Measurements from ENCODE around the gene BLM. TPM values are rescaled to one million over a fixed set of nuclear protein-coding genes. Genes with fewer than 3 reads are reported as not detected.

The BLM gene
- total RNA-seq, 1 experiment from 2014 or later: 40.0 TPM

- H3K4me1 ChIP-seq (ENCODE audit: insufficient read depth, low read length, poor library complexity, severe bottlenecking): peaks cover 16% of the 10 kb centered on the region
- H3K27ac ChIP-seq (ENCODE audit: low read depth, low read length, poor library complexity, severe bottlenecking): no peak overlapping the region
- CTCF ChIA-PET: no interaction called here
- H3K36me3 ChIP-seq (ENCODE audit: insufficient read depth, low read length, poor library complexity, severe bottlenecking): no peaks in the 10 kb centered on the region
- no TSS peak for BruUV-seq (replicated peaks)
- TF ChIP-seq, protein P1, sequence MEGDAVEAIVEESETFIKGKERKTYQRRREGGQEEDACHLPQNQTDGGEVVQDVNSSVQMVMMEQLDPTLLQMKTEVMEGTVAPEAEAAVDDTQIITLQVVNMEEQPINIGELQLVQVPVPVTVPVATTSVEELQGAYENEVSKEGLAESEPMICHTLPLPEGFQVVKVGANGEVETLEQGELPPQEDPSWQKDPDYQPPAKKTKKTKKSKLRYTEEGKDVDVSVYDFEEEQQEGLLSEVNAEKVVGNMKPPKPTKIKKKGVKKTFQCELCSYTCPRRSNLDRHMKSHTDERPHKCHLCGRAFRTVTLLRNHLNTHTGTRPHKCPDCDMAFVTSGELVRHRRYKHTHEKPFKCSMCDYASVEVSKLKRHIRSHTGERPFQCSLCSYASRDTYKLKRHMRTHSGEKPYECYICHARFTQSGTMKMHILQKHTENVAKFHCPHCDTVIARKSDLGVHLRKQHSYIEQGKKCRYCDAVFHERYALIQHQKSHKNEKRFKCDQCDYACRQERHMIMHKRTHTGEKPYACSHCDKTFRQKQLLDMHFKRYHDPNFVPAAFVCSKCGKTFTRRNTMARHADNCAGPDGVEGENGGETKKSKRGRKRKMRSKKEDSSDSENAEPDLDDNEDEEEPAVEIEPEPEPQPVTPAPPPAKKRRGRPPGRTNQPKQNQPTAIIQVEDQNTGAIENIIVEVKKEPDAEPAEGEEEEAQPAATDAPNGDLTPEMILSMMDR (conservative IDR thresholded peaks at IDR 0.05; ENCODE audit: low read depth, low read length): no peak
- TF ChIP-seq EZH2 (IDR thresholded peaks at IDR 0.05; ENCODE audit: borderline replicate concordance, low read depth, low read length, poor library complexity, severe bottlenecking): no peak
- intact Hi-C loops (cut with micrococcal nuclease; ENCODE audit: unreplicated experiment): loop anchor here (2.0 kb wide), 1 partner anchor 33 kb away; no protein-coding TSS in a partner anchor
- POLR2A ChIA-PET (ENCODE audit: low non-redundant PET): no interaction called here
- DNase-seq (ENCODE audit: low spot score): no peak
- H3K27me3 ChIP-seq (replicated peaks; ENCODE audit: insufficient read depth, low read depth, low read length, poor library complexity): no peaks in the 10 kb centered on the region
- H3K4me3 ChIP-seq (ENCODE audit: low read depth, low read length, poor library complexity, severe bottlenecking): no peak overlapping the region
- no peaks in the 10 kb centered on the region for H3K9me3 ChIP-seq (ENCODE audit: low read depth, low read length, poor library complexity, severe bottlenecking)
These were observed 121.0 kb downstream of the BLM start for GRCh38 chr15:90838139-90838538.

GRCh38 chr15:90838544-90838943, 121.4 kb downstream of the BLM start:
- intact Hi-C loops (cut with micrococcal nuclease; ENCODE audit: unreplicated experiment): loop anchor here (2.0 kb wide), 1 partner anchor 32 kb away; no protein-coding TSS in a partner anchor
- no TSS peak for BruUV-seq (replicated peaks)
- Histone ChIP-seq H3K27me3 (replicated peaks; ENCODE audit: insufficient read depth, low read depth, low read length, poor library complexity) (no peaks in the 10 kb centered on the region), H3K9me3 (ENCODE audit: low read depth, low read length, poor library complexity, severe bottlenecking) (no peaks in the 10 kb centered on the region), H3K4me1 (ENCODE audit: insufficient read depth, low read length, poor library complexity, severe bottlenecking) (peaks cover 16% of the 10 kb centered on the region), H3K4me3 (ENCODE audit: low read depth, low read length, poor library complexity, severe bottlenecking) (no peak overlapping the region), H3K36me3 (ENCODE audit: insufficient read depth, low read length, poor library complexity, severe bottlenecking) (no peaks in the 10 kb centered on the region), H3K27ac (ENCODE audit: low read depth, low read length, poor library complexity, severe bottlenecking) (no peak overlapping the region)
- DNase-seq (ENCODE audit: low spot score): no peak
- POLR2A ChIA-PET (ENCODE audit: low non-redundant PET): no interaction called here
- no peak for TF ChIP-seq EZH2 (IDR thresholded peaks at IDR 0.05; ENCODE audit: borderline replicate concordance, low read depth, low read length, poor library complexity, severe bottlenecking)
- CTCF ChIA-PET: no interaction called here

DNA sequence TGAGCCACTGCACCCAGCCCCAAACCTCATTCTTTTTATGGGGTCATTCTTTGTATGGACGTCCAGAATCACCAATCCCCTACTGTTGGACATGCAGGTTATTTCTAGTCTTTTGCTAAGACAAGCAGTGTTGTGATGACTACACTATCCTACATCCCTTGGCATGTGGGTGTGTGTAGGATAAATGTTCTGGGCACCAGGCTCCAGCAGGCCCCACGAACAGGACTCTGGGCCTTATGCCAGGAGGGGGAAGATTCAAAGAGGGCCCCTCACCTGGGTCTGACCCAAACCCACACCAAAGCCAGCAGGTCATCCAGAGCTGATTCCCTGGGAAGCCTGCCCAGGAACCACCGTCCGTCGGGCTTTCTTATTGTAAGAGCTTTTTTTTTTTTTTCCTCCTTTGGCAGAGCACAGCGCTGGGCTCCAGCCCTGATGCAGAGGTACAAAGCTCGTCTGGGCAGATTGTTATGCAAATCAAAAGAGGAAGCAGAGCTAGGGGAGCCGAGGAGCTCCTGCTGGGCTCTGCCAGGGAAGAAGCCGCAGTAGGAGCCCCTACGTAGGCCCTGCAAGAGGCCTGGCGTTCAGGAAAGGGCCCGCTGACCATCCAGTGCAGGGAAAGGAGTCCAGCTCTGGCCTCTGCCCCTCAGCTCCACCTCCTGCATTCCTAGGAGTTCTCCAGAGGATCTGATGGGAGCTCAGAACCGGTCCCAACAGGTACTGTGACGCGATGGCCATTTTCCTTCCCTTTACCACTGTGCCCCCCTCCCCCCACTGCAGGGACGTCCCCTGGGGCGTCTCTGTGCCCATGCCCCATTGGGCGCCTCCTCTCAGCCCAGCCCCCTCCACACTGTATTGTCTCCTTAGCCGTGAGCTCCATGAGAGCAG, 122.3 kb downstream of the BLM start:
- Histone ChIP-seq H3K4me3 (ENCODE audit: low read depth, low read length, poor library complexity, severe bottlenecking) (peak overlapping the region; percentile 3), H3K36me3 (ENCODE audit: insufficient read depth, low read length, poor library complexity, severe bottlenecking) (no peaks in the 10 kb centered on the region), H3K9me3 (ENCODE audit: low read depth, low read length, poor library complexity, severe bottlenecking) (no peaks in the 10 kb centered on the region), H3K27ac (ENCODE audit: low read depth, low read length, poor library complexity, severe bottlenecking) (peak overlapping the region; percentile 51), H3K27me3 (replicated peaks; ENCODE audit: insufficient read depth, low read depth, low read length, poor library complexity) (no peaks in the 10 kb centered on the region), H3K4me1 (ENCODE audit: insufficient read depth, low read length, poor library complexity, severe bottlenecking) (peaks cover 16% of the 10 kb centered on the region)
- BruUV-seq (replicated peaks): no TSS peak
- DNase-seq (ENCODE audit: low spot score): peak; percentile 93
- CTCF ChIA-PET: interaction anchor here (0.5 to 1.1 kb wide), 3 partner anchors 56 to 163 kb away, joined by 3 to 4 read pairs (median 3); no protein-coding TSS in a partner anchor
- POLR2A ChIA-PET (ENCODE audit: low non-redundant PET): interaction anchor here (0.6 kb wide), 2 partner anchors 13 to 64 kb away, joined by 3 to 8 read pairs; partner anchors contain the start of gene MAN2A2
- no peak for TF ChIP-seq EZH2 (IDR thresholded peaks at IDR 0.05; ENCODE audit: borderline replicate concordance, low read depth, low read length, poor library complexity, severe bottlenecking)
- TF ChIP-seq, protein P1 (conservative IDR thresholded peaks at IDR 0.05; ENCODE audit: low read depth, low read length): no peak
- intact Hi-C loops (cut with micrococcal nuclease; ENCODE audit: unreplicated experiment): loop anchor here (2.0 kb wide), 1 partner anchor 31 kb away; no protein-coding TSS in a partner anchor
